ENCODE measurements around the gene CCDC177.
A peak's percentile ranks its signal among the peaks of the same experiment; 100 is the strongest.

CCDC177 gene

GRCh38 chr14:69560826-69561225 is 13.8 kb downstream of the CCDC177 start:
- DNase-seq, result no peak

- no peak for DNase-seq
Observed at GRCh38 chr14:69559581-69560011, 15.1 kb downstream of the CCDC177 start.

GRCh38 chr14:69558774-69559173 is 15.9 kb downstream of the CCDC177 start:
- DNase-seq, result no peak

- DNase-seq, result no peak
Observed at GRCh38 chr14:69554500-69554899, 20.2 kb downstream of the CCDC177 start.

GRCh38 chr14:69553252-69553651 is 21.4 kb downstream of the CCDC177 start:
- DNase-seq, result no peak

- no peak for DNase-seq
Observed at GRCh38 chr14:69551511-69551910, 23.2 kb downstream of the CCDC177 start.

GRCh38 chr14:69548566-69548965 is 26.1 kb downstream of the CCDC177 start:
- no peak for DNase-seq

GRCh38 chr14:69547701-69548348 is 26.8 kb downstream of the CCDC177 start:
- no peak for DNase-seq

GRCh38 chr14:69543341-69544115 is 31.1 kb downstream of the CCDC177 start:
- peak; percentile 31 for DNase-seq

- DNase-seq, result no peak
Observed at GRCh38 chr14:69542311-69542710, 32.4 kb downstream of the CCDC177 start.

GRCh38 chr14:69540654-69541335 is 33.9 kb downstream of the CCDC177 start:
- DNase-seq, result no peak

- no peak for DNase-seq
Observed at GRCh38 chr14:69539631-69540410, 34.9 kb downstream of the CCDC177 start.

GRCh38 chr14:69538766-69539165 is 35.9 kb downstream of the CCDC177 start:
- no peak for DNase-seq

GRCh38 chr14:69537900-69538299 is 36.8 kb downstream of the CCDC177 start:
- DNase-seq, result no peak

GRCh38 chr14:69536971-69537370 is 37.7 kb downstream of the CCDC177 start:
- DNase-seq, result no peak

- DNase-seq, result no peak
Observed at GRCh38 chr14:69535230-69535848, 39.3 kb downstream of the CCDC177 start.

- no peak for DNase-seq
Observed at GRCh38 chr14:69532561-69533340, 41.9 kb downstream of the CCDC177 start.

GRCh38 chr14:69531135-69531534 is 43.5 kb downstream of the CCDC177 start:
- DNase-seq, result no peak

GRCh38 chr14:69530095-69530494 is 44.6 kb downstream of the CCDC177 start:
- no peak for DNase-seq

GRCh38 chr14:69529563-69529962 is 45.1 kb downstream of the CCDC177 start:
- DNase-seq, result no peak

GRCh38 chr14:69528930-69529329 is 45.7 kb downstream of the CCDC177 start:
- DNase-seq, result no peak

GRCh38 chr14:69528143-69528542 is 46.5 kb downstream of the CCDC177 start:
- no peak for DNase-seq
